ENCODE measurements around the gene DNASE1L2. TPM values are rescaled to one million over a fixed set of nuclear protein-coding genes. Genes with fewer than 3 reads are reported as not detected.
"Not testable (repeated sequence)": the region's sequence is repeated elsewhere in the genome, so short reads cannot be mapped to it uniquely, and the experiment has no call there.

DNASE1L2 gene
- total and polyA plus RNA-seq, 9 donors, result 0.60 to 1.2 (median 0.85) TPM

- peaks cover 21% of the 10 kb centered on the region for H3K4me1 ChIP-seq (ENCODE audit: control insufficient read depth, insufficient read depth, low read length)
- peaks cover 17% of the 10 kb centered on the region for H3K36me3 ChIP-seq (ENCODE audit: control insufficient read depth, insufficient read depth, low read length)
- H3K9me3 ChIP-seq (replicated peaks; ENCODE audit: control insufficient read depth, low read depth, low read length); H3K4me3 ChIP-seq (ENCODE audit: low read length); H3K27ac ChIP-seq (ENCODE audit: low read length); DNase-seq: not testable (repeated sequence)
- WGBS (ENCODE audit: insufficient coverage), result 95% methylated on average over 3 of the region's 8 CpGs
- peaks cover 13% of the 10 kb centered on the region for H3K27me3 ChIP-seq (ENCODE audit: control insufficient read depth, insufficient read depth, low read length)
These were observed 33.0 kb upstream of the DNASE1L2 start for GRCh38 chr16:2203119-2203688.

GRCh38 chr16:2204416-2205103 lies 31.7 kb upstream of the DNASE1L2 start:
- no peaks in the 10 kb centered on the region for H3K9me3 ChIP-seq (replicated peaks; ENCODE audit: control insufficient read depth, low read depth, low read length)
- H3K4me1 ChIP-seq (ENCODE audit: control insufficient read depth, insufficient read depth, low read length), result peaks cover 26% of the 10 kb centered on the region
- peak overlapping the region; percentile 66 for H3K4me3 ChIP-seq (ENCODE audit: low read length)
- no peak for DNase-seq
- peaks cover 30% of the 10 kb centered on the region for H3K36me3 ChIP-seq (ENCODE audit: control insufficient read depth, insufficient read depth, low read length)
- 79% methylated on average over 10 of the region's 13 CpGs for WGBS (ENCODE audit: insufficient coverage)
- peak overlapping the region; percentile 86 for H3K27ac ChIP-seq (ENCODE audit: low read length)
- H3K27me3 ChIP-seq (ENCODE audit: control insufficient read depth, insufficient read depth, low read length), result peaks cover 4% of the 10 kb centered on the region

DNA sequence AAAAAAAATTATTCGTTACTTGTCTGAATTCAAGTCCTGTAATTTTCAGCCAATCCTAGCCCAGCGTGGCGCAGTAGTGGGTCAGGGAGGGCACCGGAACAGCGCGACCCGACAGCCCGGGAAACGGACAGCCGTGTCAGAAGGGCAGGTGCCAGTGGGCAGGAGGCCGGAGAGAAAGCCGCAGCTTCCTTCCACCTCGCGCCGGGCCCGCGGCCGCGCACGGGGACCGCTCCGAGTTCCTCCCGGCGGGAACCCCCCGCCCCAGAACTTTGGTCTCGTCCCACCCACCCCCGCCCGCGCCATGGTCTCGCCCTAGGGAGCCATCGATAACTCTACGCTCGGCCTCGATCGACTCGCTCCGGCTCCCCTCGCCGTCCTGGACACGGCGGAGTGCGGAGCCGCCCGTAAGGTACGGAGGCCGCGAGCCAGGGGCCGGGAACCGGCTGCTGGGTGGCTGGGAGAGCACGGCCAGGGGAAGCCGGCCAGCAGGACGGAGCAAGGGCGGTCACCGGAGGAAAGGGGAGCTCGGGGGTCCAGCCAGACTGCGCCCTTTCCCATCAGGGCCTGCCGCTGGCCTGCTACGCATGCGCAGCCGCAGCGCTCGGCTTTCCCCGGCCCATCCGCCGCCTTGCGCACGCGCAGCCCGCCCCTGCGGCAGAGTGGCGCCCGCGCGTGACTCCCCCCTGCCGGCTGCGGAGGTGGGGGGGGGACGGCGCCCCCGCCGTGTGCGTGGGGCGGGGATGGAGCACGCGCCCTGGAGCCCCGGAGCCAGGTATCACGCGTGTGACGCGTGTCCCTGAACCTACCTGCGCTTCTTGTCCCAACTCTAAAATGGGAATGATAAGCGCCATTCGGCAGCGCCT lies 30.9 kb upstream of the DNASE1L2 start, which contains the start of gene MLST8:
TSS of gene MLST8 (plus strand) at position 351 of the 863 bp plus-strand sequence. CDS start 632 bp downstream, outside the sequence.
- Histone ChIP-seq H3K27ac (ENCODE audit: low read length) (peak within 1 kb of the TSS; percentile 86), H3K27me3 (ENCODE audit: control insufficient read depth, insufficient read depth, low read length) (peaks cover 2% of the 10 kb centered on the region), H3K4me1 (ENCODE audit: control insufficient read depth, insufficient read depth, low read length) (peaks cover 31% of the 10 kb centered on the region), H3K4me3 (ENCODE audit: low read length) (peak within 1 kb of the TSS; percentile 66), H3K9me3 (replicated peaks; ENCODE audit: control insufficient read depth, low read depth, low read length) (no peaks in the 10 kb centered on the region), H3K36me3 (ENCODE audit: control insufficient read depth, insufficient read depth, low read length) (peaks cover 32% of the 10 kb centered on the region)
- under 1% methylated on average over 83 of the region's 93 CpGs for WGBS (ENCODE audit: insufficient coverage)
- DNase-seq, result peak; percentile 93

DNA sequence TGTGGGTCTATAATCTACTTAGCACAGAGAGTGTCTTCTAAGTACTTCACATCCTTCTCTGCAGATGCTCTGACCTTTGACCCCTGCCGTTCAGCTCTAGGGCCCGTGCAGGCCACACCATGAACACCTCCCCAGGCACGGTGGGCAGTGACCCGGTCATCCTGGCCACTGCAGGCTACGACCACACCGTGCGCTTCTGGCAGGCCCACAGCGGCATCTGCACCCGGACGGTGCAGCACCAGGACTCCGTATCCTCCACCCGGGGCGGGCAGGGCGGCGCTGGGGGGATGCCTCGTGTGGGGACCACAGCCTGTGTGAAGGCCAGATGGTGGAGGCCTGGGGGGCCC lies 30.3 kb upstream of the DNASE1L2 start:
- peaks cover 37% of the 10 kb centered on the region for H3K4me1 ChIP-seq (ENCODE audit: control insufficient read depth, insufficient read depth, low read length)
- peak overlapping the region; percentile 55 for H3K27ac ChIP-seq (ENCODE audit: low read length)
- H3K36me3 ChIP-seq (ENCODE audit: control insufficient read depth, insufficient read depth, low read length), result peaks cover 32% of the 10 kb centered on the region
- no peak for DNase-seq
- 4% methylated on average over 8 of the region's 16 CpGs for WGBS (ENCODE audit: insufficient coverage)
- H3K27me3 ChIP-seq (ENCODE audit: control insufficient read depth, insufficient read depth, low read length), result peaks cover 2% of the 10 kb centered on the region
- H3K9me3 ChIP-seq (replicated peaks; ENCODE audit: control insufficient read depth, low read depth, low read length), result no peaks in the 10 kb centered on the region
- peak overlapping the region; percentile 66 for H3K4me3 ChIP-seq (ENCODE audit: low read length)

DNA sequence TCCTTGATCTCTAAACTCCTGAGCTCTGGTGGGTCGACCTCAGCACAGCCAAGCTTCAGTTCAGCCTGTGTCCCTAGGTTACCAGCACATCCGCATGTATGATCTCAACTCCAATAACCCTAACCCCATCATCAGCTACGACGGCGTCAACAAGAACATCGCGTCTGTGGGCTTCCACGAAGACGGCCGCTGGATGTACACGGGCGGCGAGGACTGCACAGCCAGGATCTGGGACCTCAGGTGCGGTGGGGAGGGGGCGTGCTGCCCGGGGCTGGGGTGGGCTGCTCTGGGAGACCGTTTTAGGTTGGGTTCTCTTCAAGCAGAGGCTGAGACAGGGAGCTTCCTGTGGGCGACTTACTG lies 29.8 kb upstream of the DNASE1L2 start:
- H3K4me3 ChIP-seq (ENCODE audit: low read length), result peak overlapping the region; percentile 66
- H3K36me3 ChIP-seq (ENCODE audit: control insufficient read depth, insufficient read depth, low read length), result peaks cover 32% of the 10 kb centered on the region
- WGBS (ENCODE audit: insufficient coverage), result 87% methylated on average over 15 of the region's 18 CpGs
- peaks cover 42% of the 10 kb centered on the region for H3K4me1 ChIP-seq (ENCODE audit: control insufficient read depth, insufficient read depth, low read length)
- no peak for DNase-seq
- no peak overlapping the region for H3K27ac ChIP-seq (ENCODE audit: low read length)
- H3K27me3 ChIP-seq (ENCODE audit: control insufficient read depth, insufficient read depth, low read length), result peaks cover 2% of the 10 kb centered on the region
- H3K9me3 ChIP-seq (replicated peaks; ENCODE audit: control insufficient read depth, low read depth, low read length), result no peaks in the 10 kb centered on the region

- Histone ChIP-seq H3K27ac (ENCODE audit: low read length) (no peak overlapping the region), H3K36me3 (ENCODE audit: control insufficient read depth, insufficient read depth, low read length) (peaks cover 36% of the 10 kb centered on the region), H3K4me1 (ENCODE audit: control insufficient read depth, insufficient read depth, low read length) (peaks cover 47% of the 10 kb centered on the region), H3K9me3 (replicated peaks; ENCODE audit: control insufficient read depth, low read depth, low read length) (no peaks in the 10 kb centered on the region), H3K27me3 (ENCODE audit: control insufficient read depth, insufficient read depth, low read length) (no peaks in the 10 kb centered on the region), H3K4me3 (ENCODE audit: low read length) (no peak overlapping the region)
- DNase-seq, result no peak
- WGBS (ENCODE audit: insufficient coverage), result 86% methylated on average over 20 of the region's 23 CpGs
These were observed 29.3 kb upstream of the DNASE1L2 start for GRCh38 chr16:2206780-2207433.

DNA sequence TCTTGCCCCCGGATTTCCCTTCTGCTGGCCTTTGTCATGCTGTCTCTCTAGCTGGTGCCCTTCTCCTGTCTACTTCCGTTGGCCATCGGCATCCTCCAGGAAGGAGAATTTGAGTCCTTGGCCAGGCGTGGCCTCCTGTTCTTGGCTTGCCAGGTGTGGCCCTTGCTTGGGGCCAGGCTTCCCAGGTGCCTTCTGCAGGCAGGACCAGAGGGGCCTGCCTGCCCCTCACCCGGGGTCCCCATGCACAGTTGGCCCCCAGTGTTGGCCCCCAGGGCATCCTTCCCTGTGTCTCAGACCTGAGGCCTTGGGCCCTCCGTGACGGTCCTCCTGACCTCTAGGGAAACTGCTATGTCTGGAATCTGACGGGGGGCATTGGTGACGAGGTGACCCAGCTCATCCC lies 28.4 kb upstream of the DNASE1L2 start:
- peaks cover 43% of the 10 kb centered on the region for H3K36me3 ChIP-seq (ENCODE audit: control insufficient read depth, insufficient read depth, low read length)
- no peaks in the 10 kb centered on the region for H3K27me3 ChIP-seq (ENCODE audit: control insufficient read depth, insufficient read depth, low read length)
- 89% methylated on average over 5 of the region's 9 CpGs for WGBS (ENCODE audit: insufficient coverage)
- DNase-seq, result no peak
- peaks cover 56% of the 10 kb centered on the region for H3K4me1 ChIP-seq (ENCODE audit: control insufficient read depth, insufficient read depth, low read length)
- H3K27ac ChIP-seq (ENCODE audit: low read length), result no peak overlapping the region
- no peak overlapping the region for H3K4me3 ChIP-seq (ENCODE audit: low read length)
- H3K9me3 ChIP-seq (replicated peaks; ENCODE audit: control insufficient read depth, low read depth, low read length), result no peaks in the 10 kb centered on the region

- no peak overlapping the region for H3K27ac ChIP-seq (ENCODE audit: low read length)
- H3K4me3 ChIP-seq (ENCODE audit: low read length), result no peak overlapping the region
- peaks cover 43% of the 10 kb centered on the region for H3K36me3 ChIP-seq (ENCODE audit: control insufficient read depth, insufficient read depth, low read length)
- H3K4me1 ChIP-seq (ENCODE audit: control insufficient read depth, insufficient read depth, low read length), result peaks cover 61% of the 10 kb centered on the region
- H3K27me3 ChIP-seq (ENCODE audit: control insufficient read depth, insufficient read depth, low read length), result no peaks in the 10 kb centered on the region
- H3K9me3 ChIP-seq (replicated peaks; ENCODE audit: control insufficient read depth, low read depth, low read length), result no peaks in the 10 kb centered on the region
- no peak for DNase-seq
- 53% methylated on average over 21 of the region's 23 CpGs for WGBS (ENCODE audit: insufficient coverage)
These were observed 27.9 kb upstream of the DNASE1L2 start for GRCh38 chr16:2208308-2208707.

DNA sequence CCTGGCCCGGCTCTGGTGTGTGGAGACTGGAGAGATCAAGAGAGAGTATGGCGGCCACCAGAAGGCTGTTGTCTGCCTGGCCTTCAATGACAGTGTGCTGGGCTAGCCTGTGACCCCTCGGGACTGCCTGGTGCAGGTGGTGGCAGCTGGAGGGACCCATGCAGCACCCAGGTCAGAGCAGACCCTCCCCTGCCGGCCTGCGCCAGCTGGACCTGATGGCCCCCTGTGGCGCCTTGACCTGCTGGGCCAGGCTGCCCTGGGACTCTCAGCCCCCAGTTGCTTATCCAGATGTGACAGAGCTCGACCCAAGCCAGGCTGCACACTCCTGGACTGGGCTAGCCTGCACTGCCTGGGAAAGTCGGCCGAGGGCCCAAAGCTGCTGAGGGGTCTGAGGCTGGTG lies 27.5 kb upstream of the DNASE1L2 start:
- H3K4me1 ChIP-seq (ENCODE audit: control insufficient read depth, insufficient read depth, low read length), result peaks cover 65% of the 10 kb centered on the region

More for the DNA sequence above, 27.5 kb upstream of the DNASE1L2 start:
- DNase-seq, result no peak
- 85% methylated on average over 7 of the region's 9 CpGs for WGBS (ENCODE audit: insufficient coverage)
- peaks cover 43% of the 10 kb centered on the region for H3K36me3 ChIP-seq (ENCODE audit: control insufficient read depth, insufficient read depth, low read length)
- no peak overlapping the region for H3K4me3 ChIP-seq (ENCODE audit: low read length)
- no peak overlapping the region for H3K27ac ChIP-seq (ENCODE audit: low read length)
- no peaks in the 10 kb centered on the region for H3K9me3 ChIP-seq (replicated peaks; ENCODE audit: control insufficient read depth, low read depth, low read length)
- H3K27me3 ChIP-seq (ENCODE audit: control insufficient read depth, insufficient read depth, low read length), result no peaks in the 10 kb centered on the region

Data from muscle of leg (tissue), 11 donors.